Hepatocyte (in vitro differentiated cells): ENCODE results near the gene MRGPRX2. TPM values are rescaled to one million over a fixed set of nuclear protein-coding genes. Genes with fewer than 3 reads are reported as not detected.
A peak's percentile ranks its signal among the peaks of the same experiment; 100 is the strongest.

Experiments used
- DNase-seq: peaks from one replicate; pipeline ENCODE4 v3.0.0-alpha.2; 2016; ENCODE audit warnings: low spot score
- H2AFZ ChIP-seq: fragments of 200-600 bp; sonication (generic); 2 replicates; pipeline ENCODE4 v1.6.0; 2016; ENCODE audit warnings: antibody characterized with exemption, mild to moderate bottlenecking
- H3K27ac ChIP-seq: fragments of 200-600 bp; sonication (generic); 2 replicates; pipeline ENCODE4 v1.5.1; 2016; ENCODE audit warnings: mild to moderate bottlenecking
- H3K27me3 ChIP-seq: fragments of 200-600 bp; sonication (generic); 2 replicates; pipeline ENCODE4 v1.6.1; 2016
- H3K36me3 ChIP-seq: fragments of 200-600 bp; sonication (generic); replicated peaks from 2 replicates; pipeline ENCODE4 v1.5.1; 2016; ENCODE audit warnings: low read depth; ENCODE audit not compliant: insufficient read depth
- H3K4me1 ChIP-seq: fragments of 200-600 bp; sonication (generic); 2 replicates; pipeline ENCODE4 v1.5.1; 2016; ENCODE audit warnings: mild to moderate bottlenecking, moderate library complexity; ENCODE audit not compliant: insufficient read depth
- H3K4me2 ChIP-seq: fragments of 200-600 bp; sonication (generic); 2 replicates; pipeline ENCODE4 v1.6.0; 2016
- H3K4me3 ChIP-seq: fragments of 200-600 bp; sonication (generic); 2 replicates; pipeline ENCODE4 v1.5.1; 2016; ENCODE audit warnings: mild to moderate bottlenecking
- H3K79me2 ChIP-seq: fragments of 200-600 bp; sonication (generic); 2 replicates; pipeline ENCODE4 v1.6.0; 2017; ENCODE audit warnings: mild to moderate bottlenecking
- H3K9me2 ChIP-seq: fragments of 200-600 bp; sonication (generic); replicated peaks from 2 replicates; pipeline ENCODE4 v1.6.0; 2017; ENCODE audit warnings: mild to moderate bottlenecking; ENCODE audit not compliant: insufficient read depth
- H3K9me3 ChIP-seq: fragments of 200-600 bp; sonication (generic); 2 replicates; pipeline ENCODE4 v1.5.1; 2016; ENCODE audit warnings: low read depth, mild to moderate bottlenecking
- H4K20me1 ChIP-seq: fragments of 200-600 bp; sonication (generic); 2 replicates; pipeline ENCODE4 v1.6.0; 2016; ENCODE audit warnings: mild to moderate bottlenecking; ENCODE audit not compliant: insufficient read depth, poor library complexity, severe bottlenecking
- CTCF ChIP-seq: fragments of 200-600 bp; sonication (generic); IDR thresholded peaks from 2 replicates; pipeline ENCODE4 v1.5.1; 2016; ENCODE audit warnings: antibody characterized with exemption, mild to moderate bottlenecking; ENCODE audit not compliant: poor library complexity
- EZH2 ChIP-seq: fragments of 200-600 bp; sonication (generic); IDR thresholded peaks from 2 replicates; pipeline ENCODE4 v1.6.1; 2016; ENCODE audit warnings: antibody characterized with exemption, mild to moderate bottlenecking, borderline replicate concordance
- EZH2phosphoT487 ChIP-seq: fragments of 200-600 bp; sonication (generic); IDR thresholded peaks from one replicate; pipeline ENCODE4 v1.6.1; 2018; ENCODE audit warnings: antibody characterized with exemption, mild to moderate bottlenecking, low read depth, moderate library complexity; ENCODE audit not compliant: unreplicated experiment, severe bottlenecking
- WGBS: methylation state at CpG from one replicate; pipeline ENCODE4 v1.1.6; 2016; ENCODE audit warnings: low lambda C conversion rate; ENCODE audit errors: missing lambda C conversion rate; 5-methylcytosine and 5-hydroxymethylcytosine counted together
- polyA plus RNA-seq: library from polyadenylated mRNA; unstranded; fragments of >200 nt; fragmentation: Nextera tagmentation; extraction: Ambion mirVana; gene quantifications from 2 replicates; pipeline ENCODE4 v1.2.1, GENCODE V29; 2016
- total RNA-seq: library from RNA; depleted of rRNA; stranded (reverse); fragments of >200 nt; gene quantifications from 2 replicates; pipeline ENCODE4 v1.2.3, GENCODE V29; 2014

MRGPRX2 gene
- total and polyA plus RNA-seq, 2 experiments from 2014 or later: not detected

DNA sequence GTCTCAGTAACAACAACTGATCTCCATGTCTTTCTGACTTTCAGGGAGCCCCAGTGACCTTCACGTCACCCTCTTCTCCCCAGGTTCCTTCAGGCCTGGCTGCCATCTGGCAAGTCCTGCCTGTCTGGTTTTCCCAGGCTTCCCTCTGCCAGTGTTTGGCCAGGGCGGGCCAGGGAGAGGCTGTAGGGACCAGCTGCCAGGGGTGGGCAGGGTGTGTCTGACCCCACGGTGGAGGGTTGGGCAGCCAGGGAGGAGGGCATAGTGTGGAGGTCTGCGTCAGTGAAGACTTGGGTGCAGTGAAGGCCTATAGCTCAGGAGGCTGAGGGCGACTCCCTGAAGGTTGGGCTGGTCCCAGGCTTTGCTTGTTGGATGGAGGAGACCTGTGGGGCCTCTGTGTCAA, 11.9 kb upstream of the MRGPRX2 start:
- Histone ChIP-seq H3K79me2 (no peaks in the 10 kb centered on the region), H3K27ac (no peak overlapping the region), H3K4me1 (no peaks in the 10 kb centered on the region), H3K27me3 (no peaks in the 10 kb centered on the region), H2AFZ (no peak overlapping the region), H3K9me3 (no peaks in the 10 kb centered on the region), H4K20me1 (no peaks in the 10 kb centered on the region), H3K9me2 (no peaks in the 10 kb centered on the region), H3K4me3 (no peak overlapping the region), H3K4me2 (no peak overlapping the region), H3K36me3 (no peaks in the 10 kb centered on the region)
- 88% methylated on average over 5 of the region's 5 CpGs for WGBS
- DNase-seq: no peak
- TF ChIP-seq EZH2: no peak
- TF ChIP-seq CTCF: no peak
- TF ChIP-seq EZH2phosphoT487: no peak

DNA sequence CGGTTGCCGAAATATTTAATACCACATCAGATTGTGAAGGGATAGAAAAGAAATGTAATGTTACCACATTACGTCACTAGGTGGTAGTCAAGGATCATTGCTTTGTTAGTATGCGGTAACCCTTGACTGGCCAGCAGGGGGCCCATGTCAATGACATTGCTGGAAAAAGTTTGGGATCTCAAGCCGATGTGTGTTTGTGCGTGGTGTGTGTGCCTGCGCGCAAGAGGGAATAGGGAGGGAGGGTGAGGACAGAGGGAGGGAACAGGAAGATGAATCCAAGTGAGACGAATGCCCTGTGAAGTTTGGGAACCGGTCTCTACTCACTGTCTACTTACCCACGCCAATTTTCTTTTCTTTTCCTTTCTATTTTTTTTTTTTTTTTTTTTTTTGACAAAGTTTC, 10.7 kb upstream of the MRGPRX2 start:
- Histone ChIP-seq H3K36me3 (no peaks in the 10 kb centered on the region), H2AFZ (no peak overlapping the region)
- WGBS: 15% methylated on average over 11 of the region's 11 CpGs

DNA sequence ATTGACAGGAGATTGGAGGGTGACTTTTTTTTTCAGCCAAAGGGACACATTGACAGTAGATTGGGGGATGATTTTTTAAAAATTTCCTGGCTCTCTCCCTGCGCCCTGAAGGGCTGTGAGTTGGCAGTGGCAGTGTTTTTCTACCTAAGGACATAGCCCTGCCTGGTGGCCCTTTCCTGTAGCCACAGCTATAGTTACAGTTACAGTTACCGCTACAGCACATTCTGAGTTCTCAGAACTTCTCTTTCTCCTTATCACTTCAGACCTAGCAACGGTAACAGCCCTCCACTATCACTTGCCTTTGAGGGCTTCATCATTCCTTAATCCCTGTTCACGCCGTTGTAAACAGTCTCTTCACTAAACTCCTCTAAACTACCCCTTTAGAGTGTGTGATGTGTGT, 684 bp downstream of the MRGPRX2 start:
- Histone ChIP-seq H2AFZ (no peak overlapping the region), H3K9me2 (no peaks in the 10 kb centered on the region), H3K4me2 (no peak overlapping the region), H3K9me3 (no peaks in the 10 kb centered on the region), H3K4me3 (no peak overlapping the region), H3K79me2 (no peaks in the 10 kb centered on the region), H4K20me1 (no peaks in the 10 kb centered on the region), H3K27me3 (no peaks in the 10 kb centered on the region), H3K4me1 (no peaks in the 10 kb centered on the region), H3K27ac (no peak overlapping the region), H3K36me3 (no peaks in the 10 kb centered on the region)
- WGBS: 43% methylated on average over 5 of the region's 5 CpGs
- TF ChIP-seq CTCF: no peak
- no peak for TF ChIP-seq EZH2
- no peak for TF ChIP-seq EZH2phosphoT487
- no peak for DNase-seq

More for the DNA sequence above, 10.7 kb upstream of the MRGPRX2 start:
- no peaks in the 10 kb centered on the region for H4K20me1 ChIP-seq
- H3K4me2 ChIP-seq: peak overlapping the region; percentile 66
- H3K9me3 ChIP-seq: no peaks in the 10 kb centered on the region
- peak; percentile 99 for TF ChIP-seq CTCF
- no peak for TF ChIP-seq EZH2phosphoT487
- peak; percentile 92 for DNase-seq
- no peaks in the 10 kb centered on the region for H3K79me2 ChIP-seq
- H3K27me3 ChIP-seq: no peaks in the 10 kb centered on the region
- no peak overlapping the region for H3K4me3 ChIP-seq
- no peak overlapping the region for H3K27ac ChIP-seq
- H3K4me1 ChIP-seq: no peaks in the 10 kb centered on the region
- no peaks in the 10 kb centered on the region for H3K9me2 ChIP-seq

DNA sequence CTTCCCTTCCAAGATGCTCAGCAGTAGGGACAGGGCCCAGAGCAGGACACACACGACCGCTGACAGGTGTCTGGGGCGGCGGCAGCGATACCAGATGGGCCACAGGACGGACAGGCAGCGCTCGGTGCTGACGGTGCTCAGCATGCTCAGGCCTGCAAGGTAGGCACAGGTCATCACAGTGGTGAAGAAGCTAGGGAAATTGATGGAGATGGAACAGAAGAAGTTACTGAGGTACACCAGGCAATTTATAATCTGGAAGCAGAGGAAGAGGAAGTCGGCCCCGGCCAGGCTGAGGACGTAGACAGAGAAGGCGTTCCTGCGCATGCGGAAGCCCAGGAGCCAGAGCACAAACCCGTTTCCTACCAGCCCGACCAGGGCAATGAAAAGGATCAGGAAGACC, 4.6 kb downstream of the MRGPRX2 start:
- H3K9me3 ChIP-seq: no peaks in the 10 kb centered on the region
- H4K20me1 ChIP-seq: no peaks in the 10 kb centered on the region
- no peak overlapping the region for H3K4me3 ChIP-seq
- no peaks in the 10 kb centered on the region for H3K9me2 ChIP-seq
- no peaks in the 10 kb centered on the region for H3K27me3 ChIP-seq
- no peak overlapping the region for H3K27ac ChIP-seq
- TF ChIP-seq CTCF (no peak), EZH2 (no peak), EZH2phosphoT487 (no peak)
- H3K79me2 ChIP-seq: no peaks in the 10 kb centered on the region
- no peak overlapping the region for H2AFZ ChIP-seq
- no peak overlapping the region for H3K4me2 ChIP-seq
- H3K4me1 ChIP-seq: no peaks in the 10 kb centered on the region
- no peaks in the 10 kb centered on the region for H3K36me3 ChIP-seq
- DNase-seq: no peak
- WGBS: 93% methylated on average over 17 of the region's 17 CpGs
